Kidney (tissue), 14 donors: ENCODE data around the gene PYDC1. TPM values are rescaled to one million over a fixed set of nuclear protein-coding genes. Genes with fewer than 3 reads are reported as not detected.

Source experiments
- DNase-seq, 5 donors: peaks; one replicate each; pipeline ENCODE4 v3.0.0-alpha.2; 2013 to 2020
- FAIRE-seq: peaks from 2 replicates; lab custom pipeline; 2012; peaks lifted over from hg19 to GRCh38; lab: Jason Lieb, UNC
- H3K27ac ChIP-seq, 2 donors: one replicate each; pipeline ENCODE4 v1.7.0; 2013; ENCODE audit warnings: low read depth in 2 of 2, low read length in 2 of 2, inconsistent platforms in 1 of 2
- H3K27me3 ChIP-seq: one replicate; pipeline ENCODE4 v1.7.1; 2013; ENCODE audit warnings: low read length, inconsistent platforms; ENCODE audit not compliant: control insufficient read depth, insufficient read depth
- H3K36me3 ChIP-seq, 3 donors: one replicate each; pipeline versions ENCODE4 v1.7.0 to v1.7.1; 2013; ENCODE audit warnings: low read length in 3 of 3, control low read depth in 1 of 3, inconsistent platforms in 1 of 3; ENCODE audit not compliant: insufficient read depth in 3 of 3, control insufficient read depth in 2 of 3
- H3K4me1 ChIP-seq, 3 donors: one replicate each; pipeline versions ENCODE4 v1.7.0 to v1.7.1; 2013; ENCODE audit warnings: low read length in 3 of 3, inconsistent platforms in 1 of 3, low read depth in 1 of 3; ENCODE audit not compliant: control insufficient read depth in 2 of 3, insufficient read depth in 2 of 3
- H3K4me3 ChIP-seq, 3 donors: one replicate each; pipeline versions ENCODE4 v1.7.0 to v1.8.1; 2013; ENCODE audit warnings: low read length in 3 of 3, control low read depth in 1 of 3, inconsistent platforms in 1 of 3
- H3K9ac ChIP-seq, 3 donors: one replicate each; pipeline versions ENCODE4 v1.7.0 to v1.7.1; 2013; ENCODE audit warnings: low read length in 3 of 3, control low read depth in 1 of 3, inconsistent platforms in 1 of 3
- H3K9me3 ChIP-seq, 3 donors: one replicate each; pipeline versions ENCODE4 v1.7.0 to v1.7.1; 2013; ENCODE audit warnings: low read length in 3 of 3, control low read depth in 1 of 3, inconsistent platforms in 1 of 3; ENCODE audit not compliant: control insufficient read depth in 2 of 3, insufficient read depth in 1 of 3
- CTCF ChIP-seq: IDR thresholded peaks from 3 replicates; pipeline ENCODE4 v1.5.1; 2012; ENCODE audit warnings: mild to moderate bottlenecking, moderate library complexity, borderline replicate concordance; ENCODE audit not compliant: insufficient read depth; ENCODE audit errors: extremely low read depth
- intact Hi-C: fragments of 100-400 bp; cut with DNase I; formaldehyde crosslinking; loops from one replicate; pipeline ENCODE4 v1.11.1; 2022
- polyA plus RNA-seq: library from polyadenylated mRNA; stranded (reverse); fragments of 350-450 nt; fragmentation: Illumina TruSeq; extraction: RNeasy Lipid Tissue Mini Kit (QIAGEN cat#74804); gene quantifications from one replicate; pipeline ENCODE4 v1.2.3, GENCODE V29; 2014; ENCODE audit warnings: low read depth, low replicate concordance; ENCODE audit not compliant: insufficient read depth
- total RNA-seq: library from RNA; stranded (reverse); fragmentation: NEBNext Ultra II Directional; extraction: Animal tissue kit (Norgen Biotek cat#: 25700); gene quantifications from one replicate; pipeline ENCODE4 v1.2.1, GENCODE V29; 2021
- donor health status: control.
- donor health status: control.
- donor health status: control.
- donor health status: control.
- donor health status: control.
- donor health status: DM: yes; HTN: yes; CAD: no.
- donor health status: Normal renal cell carcinoma (clear cell type).

The PYDC1 gene
- total and polyA plus RNA-seq, 2 donors from 2014 or later, result not detected

GRCh38 chr16:31194898-31195297 is 22.0 kb downstream of the PYDC1 start:
- intact Hi-C loops, result no loop called here
- no peak for TF ChIP-seq CTCF
- H3K9me3 ChIP-seq, result no peaks in the 10 kb centered on the region
- H3K27me3 ChIP-seq, result no peaks in the 10 kb centered on the region
- no peak overlapping the region for H3K27ac ChIP-seq
- H3K4me1 ChIP-seq, result no peaks in the 10 kb centered on the region
- no peak for FAIRE-seq
- H3K36me3 ChIP-seq, result peaks cover 20 to 36% (median 35%) of the 10 kb centered on the region in 3 donors
- DNase-seq, result no peak
- H3K9ac ChIP-seq, result no peak overlapping the region
- no peak overlapping the region for H3K4me3 ChIP-seq

- no peak overlapping the region for H3K9ac ChIP-seq
- H3K9me3 ChIP-seq, result no peaks in the 10 kb centered on the region
- intact Hi-C loops, result no loop called here
- H3K27ac ChIP-seq, result no peak overlapping the region
- DNase-seq, result no peak
- TF ChIP-seq CTCF, result no peak
- H3K36me3 ChIP-seq, result peaks cover 30 to 47% (median 45%) of the 10 kb centered on the region in 3 donors
- FAIRE-seq, result no peak
- no peak overlapping the region for H3K4me3 ChIP-seq
- H3K4me1 ChIP-seq, result no peaks in the 10 kb centered on the region
- no peaks in the 10 kb centered on the region for H3K27me3 ChIP-seq
Observed at GRCh38 chr16:31193874-31194273, 23.1 kb downstream of the PYDC1 start.

- FAIRE-seq (no peak), DNase-seq (no peak)
- H3K4me3 ChIP-seq, result no peak overlapping the region
- peaks cover 32 to 55% (median 52%) of the 10 kb centered on the region in 3 donors for H3K36me3 ChIP-seq
- H3K9ac ChIP-seq, result no peak overlapping the region
- no peaks in the 10 kb centered on the region for H3K9me3 ChIP-seq
- TF ChIP-seq CTCF, result no peak
- intact Hi-C loops, result no loop called here
- no peak overlapping the region for H3K27ac ChIP-seq
- no peaks in the 10 kb centered on the region for H3K4me1 ChIP-seq
- H3K27me3 ChIP-seq, result no peaks in the 10 kb centered on the region
Observed at GRCh38 chr16:31192856-31193642, 23.9 kb downstream of the PYDC1 start.
